ENCODE results near the gene STK11.
A peak's percentile ranks its signal among the peaks of the same experiment; 100 is the strongest.

Gene STK11

DNA sequence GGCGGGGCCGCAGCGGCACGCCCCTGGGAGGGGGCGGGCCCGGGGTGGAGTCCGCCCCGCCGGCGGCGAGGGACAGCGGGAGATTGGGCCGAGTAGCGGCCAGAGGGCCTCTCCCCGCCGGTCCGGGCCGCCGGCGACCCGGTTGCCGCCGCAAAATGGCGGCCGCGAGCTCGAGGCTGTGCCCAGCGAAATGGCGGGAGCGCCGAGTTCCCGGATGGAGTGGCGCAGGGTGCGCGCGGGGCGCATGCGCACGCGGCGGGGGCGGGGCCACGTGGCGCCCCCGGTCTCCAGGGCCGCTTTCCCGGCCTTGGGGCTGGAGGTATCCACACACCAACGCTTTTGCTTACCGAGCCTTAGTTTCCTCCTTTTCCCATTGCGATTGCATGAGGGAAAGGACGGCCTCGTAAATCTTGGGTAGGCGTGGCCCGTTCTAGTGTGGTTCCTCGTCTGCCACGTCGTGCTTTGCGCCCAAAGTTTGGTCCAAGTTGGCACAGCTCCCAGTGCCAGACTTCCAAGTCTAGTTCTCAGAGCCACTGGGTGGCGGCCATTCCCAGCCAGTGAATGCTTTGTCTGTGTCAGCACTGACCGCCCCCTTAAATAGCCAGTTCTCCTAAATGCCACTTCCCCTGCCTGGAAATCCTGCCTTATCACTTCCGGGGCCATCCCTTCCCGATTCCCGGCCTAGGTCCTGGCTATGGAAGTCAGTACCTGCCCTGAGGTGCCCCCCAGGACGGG, 64.1 kb downstream of the STK11 start:
- peak; percentile 71 for TF ChIP-seq EGR1 (IDR thresholded peaks at IDR 0.05)
- no peak for TF ChIP-seq FOXM1 (IDR thresholded peaks at IDR 0.05; ENCODE audit: borderline replicate concordance, low read depth)
- TF ChIP-seq YY1 (IDR thresholded peaks at IDR 0.05; ENCODE audit: low read depth) = peak; percentile 97
- TF ChIP-seq, protein P1, sequence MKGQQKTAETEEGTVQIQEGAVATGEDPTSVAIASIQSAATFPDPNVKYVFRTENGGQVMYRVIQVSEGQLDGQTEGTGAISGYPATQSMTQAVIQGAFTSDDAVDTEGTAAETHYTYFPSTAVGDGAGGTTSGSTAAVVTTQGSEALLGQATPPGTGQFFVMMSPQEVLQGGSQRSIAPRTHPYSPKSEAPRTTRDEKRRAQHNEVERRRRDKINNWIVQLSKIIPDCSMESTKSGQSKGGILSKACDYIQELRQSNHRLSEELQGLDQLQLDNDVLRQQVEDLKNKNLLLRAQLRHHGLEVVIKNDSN (IDR thresholded peaks at IDR 0.05) = peak; percentile 87
- TF ChIP-seq TAF1 (IDR thresholded peaks at IDR 0.05; ENCODE audit: low read depth) = peak; percentile 6; the same call in 1 of the 2 replicates
- no peak; the same call in 1 of the 2 replicates for TF ChIP-seq TCF12 (IDR thresholded peaks at IDR 0.05; ENCODE audit: low read depth)
- TF ChIP-seq TEAD4 (IDR thresholded peaks at IDR 0.05) = peak; percentile 78
- TF ChIP-seq NFIC (IDR thresholded peaks at IDR 0.05) = peak; percentile 71
- 0 out of 2 replicates have a peak, but pooled peaks have one; percentile 9 for TF ChIP-seq EP300 (IDR thresholded peaks at IDR 0.05; ENCODE audit: borderline replicate concordance)
- TF ChIP-seq RAD21 (IDR thresholded peaks at IDR 0.05; ENCODE audit: low read depth) = peak; percentile 15; the same call in 1 of the 2 replicates
- TF ChIP-seq, protein P2, sequence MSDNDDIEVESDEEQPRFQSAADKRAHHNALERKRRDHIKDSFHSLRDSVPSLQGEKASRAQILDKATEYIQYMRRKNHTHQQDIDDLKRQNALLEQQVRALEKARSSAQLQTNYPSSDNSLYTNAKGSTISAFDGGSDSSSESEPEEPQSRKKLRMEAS (IDR thresholded peaks at IDR 0.05) = peak; percentile 89
- no peak; the same call in 1 of the 2 replicates for TF ChIP-seq CREB1 (IDR thresholded peaks at IDR 0.05; ENCODE audit: low read depth)

DNA sequence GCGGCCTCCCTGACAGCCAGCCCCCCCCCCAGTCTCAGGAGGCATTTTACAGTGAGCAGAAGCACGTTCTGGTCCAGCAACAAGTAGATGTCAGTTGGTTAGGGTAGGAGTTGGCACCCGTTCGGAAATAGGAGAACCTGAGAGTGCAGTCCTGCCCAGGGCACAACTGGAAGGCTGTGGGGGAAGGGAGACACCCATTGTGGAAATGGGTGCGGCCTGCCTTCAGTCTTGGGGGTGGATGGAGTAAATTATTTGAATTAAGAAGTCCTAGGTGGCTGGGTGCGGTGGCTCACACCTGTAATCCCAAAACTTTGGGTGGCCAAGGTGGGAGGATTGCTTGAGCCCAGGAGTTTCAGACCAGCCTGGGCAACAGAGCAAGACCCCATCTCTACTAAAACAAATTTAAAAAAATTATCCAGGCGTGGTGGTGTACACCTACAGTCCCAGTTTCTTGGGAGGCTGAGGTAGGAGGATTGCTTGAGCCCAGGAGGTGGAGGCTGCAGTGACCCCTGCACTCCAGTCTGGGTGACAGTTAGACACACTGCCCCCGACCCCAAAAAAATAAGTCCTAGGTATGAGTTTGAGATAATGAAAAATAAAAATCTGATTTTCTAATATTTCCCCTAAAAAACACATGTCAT, 64.8 kb downstream of the STK11 start:
- TF ChIP-seq ZBTB7A (IDR thresholded peaks at IDR 0.05; ENCODE audit: low read depth) = 0 out of 2 replicates have a peak, but pooled peaks have one; percentile 19
- TF ChIP-seq, protein P1 (IDR thresholded peaks at IDR 0.05) = peak; percentile 15; the same call in 1 of the 2 replicates
- TF ChIP-seq FOXM1 (IDR thresholded peaks at IDR 0.05; ENCODE audit: borderline replicate concordance, low read depth) = no peak
- peak; percentile 64; the same call in 1 of the 2 replicates for TF ChIP-seq TCF12 (IDR thresholded peaks at IDR 0.05; ENCODE audit: low read depth)
- TF ChIP-seq NFIC (IDR thresholded peaks at IDR 0.05) = 0 out of 2 replicates have a peak, but pooled peaks have one; percentile 4

DNA sequence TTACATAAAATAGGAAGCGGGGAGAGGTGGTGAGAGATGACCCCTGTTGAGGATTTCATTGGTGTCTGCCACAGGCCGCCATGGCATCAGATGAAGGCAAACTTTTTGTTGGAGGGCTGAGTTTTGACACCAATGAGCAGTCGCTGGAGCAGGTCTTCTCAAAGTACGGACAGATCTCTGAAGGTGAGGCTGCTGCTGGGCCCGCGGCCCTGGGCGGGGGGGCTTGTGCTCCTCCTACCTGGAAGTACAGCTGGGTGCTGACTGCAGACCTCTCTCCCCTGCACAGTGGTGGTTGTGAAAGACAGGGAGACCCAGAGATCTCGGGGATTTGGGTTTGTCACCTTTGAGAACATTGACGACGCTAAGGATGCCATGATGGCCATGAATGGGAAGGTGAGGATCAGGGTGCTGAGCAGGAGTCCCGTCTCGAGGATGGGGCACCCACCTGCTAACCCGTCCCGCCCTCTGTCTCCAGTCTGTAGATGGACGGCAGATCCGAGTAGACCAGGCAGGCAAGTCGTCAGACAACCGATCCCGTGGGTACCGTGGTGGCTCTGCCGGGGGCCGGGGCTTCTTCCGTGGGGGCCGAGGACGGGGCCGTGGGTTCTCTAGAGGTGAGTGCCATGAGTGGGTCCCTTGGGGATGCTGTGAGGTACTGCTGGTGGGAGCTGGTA, 65.4 kb downstream of the STK11 start:
- no peak for TF ChIP-seq NFIC (IDR thresholded peaks at IDR 0.05)
- TF ChIP-seq CEBPB (IDR thresholded peaks at IDR 0.05) = no peak
- TF ChIP-seq EGR1 (IDR thresholded peaks at IDR 0.05) = no peak
- no peak for TF ChIP-seq FOXM1 (IDR thresholded peaks at IDR 0.05; ENCODE audit: borderline replicate concordance, low read depth)
- TF ChIP-seq CREB1 (IDR thresholded peaks at IDR 0.05; ENCODE audit: low read depth) = no peak
- TF ChIP-seq, protein P2 (IDR thresholded peaks at IDR 0.05) = no peak

DNA sequence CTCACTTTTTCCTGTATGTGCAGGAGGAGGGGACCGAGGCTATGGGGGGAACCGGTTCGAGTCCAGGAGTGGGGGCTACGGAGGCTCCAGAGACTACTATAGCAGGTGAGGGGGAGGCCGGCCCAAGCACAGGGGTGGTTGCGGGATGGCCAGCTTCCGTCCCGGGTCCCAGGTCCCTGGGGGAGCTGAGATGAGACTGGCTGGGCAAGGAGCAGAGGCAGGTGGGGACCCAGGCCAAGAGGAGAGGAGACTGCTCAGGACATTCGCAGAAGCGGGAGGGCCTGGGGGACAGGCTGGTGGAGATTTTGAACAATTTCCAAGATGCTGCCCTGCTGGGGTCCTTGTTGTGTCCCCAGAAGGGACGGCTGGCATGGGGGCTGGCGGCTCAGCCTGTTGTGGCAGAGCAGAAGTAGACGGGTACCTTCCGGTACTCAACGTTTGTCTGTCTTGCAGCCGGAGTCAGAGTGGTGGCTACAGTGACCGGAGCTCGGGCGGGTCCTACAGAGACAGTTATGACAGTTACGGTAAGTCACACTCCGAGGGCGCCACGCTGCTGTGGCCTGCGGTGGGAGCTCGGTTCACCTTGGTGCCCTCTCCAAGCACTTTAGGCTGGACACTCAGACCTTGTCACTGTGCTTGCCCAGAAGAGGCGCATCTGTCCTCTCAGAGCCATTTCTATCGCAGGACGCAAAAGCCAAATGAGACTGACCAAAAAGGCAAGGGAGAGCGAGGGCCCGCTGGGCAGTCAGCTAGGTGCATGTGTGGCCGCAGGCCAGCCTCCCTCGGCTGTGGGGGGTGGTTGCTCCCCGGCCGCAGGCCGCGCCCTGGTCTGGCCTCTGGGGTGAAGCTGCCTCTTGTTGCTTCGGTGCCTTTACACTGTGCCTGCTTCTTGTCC, 66.2 kb downstream of the STK11 start:
- TF ChIP-seq CREB1 (IDR thresholded peaks at IDR 0.05; ENCODE audit: low read depth) = no peak
- no peak for TF ChIP-seq RAD21 (IDR thresholded peaks at IDR 0.05; ENCODE audit: low read depth)

DNA sequence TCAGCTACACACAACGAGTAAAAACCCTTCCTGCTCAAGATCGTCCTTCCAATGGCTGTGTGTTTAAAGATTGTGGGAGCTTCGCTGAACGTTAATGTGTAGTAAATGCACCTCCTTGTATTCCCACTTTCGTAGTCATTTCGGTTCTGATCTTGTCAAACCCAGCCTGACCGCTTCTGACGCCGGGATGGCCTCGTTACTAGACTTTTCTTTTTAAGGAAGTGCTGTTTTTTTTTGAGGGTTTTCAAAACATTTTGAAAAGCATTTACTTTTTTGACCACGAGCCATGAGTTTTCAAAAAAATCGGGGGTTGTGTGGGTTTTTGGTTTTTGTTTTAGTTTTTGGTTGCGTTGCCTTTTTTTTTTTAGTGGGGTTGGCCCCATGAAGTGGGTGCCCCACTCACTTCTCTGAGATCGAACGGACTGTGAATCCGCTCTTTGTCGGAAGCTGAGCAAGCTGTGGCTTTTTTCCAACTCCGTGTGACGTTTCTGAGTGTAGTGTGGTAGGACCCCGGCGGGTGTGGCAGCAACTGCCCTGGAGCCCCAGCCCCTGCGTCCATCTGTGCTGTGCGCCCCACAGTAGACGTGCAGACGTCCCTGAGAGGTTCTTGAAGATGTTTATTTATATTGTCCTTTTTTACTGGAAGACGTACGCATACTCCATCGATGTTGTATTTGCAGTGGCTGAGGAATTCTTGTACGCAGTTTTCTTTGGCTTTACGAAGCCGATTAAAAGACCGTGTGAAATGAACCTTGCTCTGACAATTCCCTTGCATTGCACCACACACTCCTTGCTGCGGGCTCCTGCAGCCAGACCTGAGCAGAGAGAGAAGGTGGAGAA, 67.1 kb downstream of the STK11 start:
- TF ChIP-seq, protein P1 (IDR thresholded peaks at IDR 0.05) = no peak
- TF ChIP-seq RAD21 (IDR thresholded peaks at IDR 0.05; ENCODE audit: low read depth) (no peak), CEBPB (IDR thresholded peaks at IDR 0.05) (no peak), YY1 (IDR thresholded peaks at IDR 0.05; ENCODE audit: low read depth) (no peak), ZBTB7A (IDR thresholded peaks at IDR 0.05; ENCODE audit: low read depth) (no peak), EP300 (IDR thresholded peaks at IDR 0.05; ENCODE audit: borderline replicate concordance) (no peak), TAF1 (IDR thresholded peaks at IDR 0.05; ENCODE audit: low read depth) (no peak), NFIC (IDR thresholded peaks at IDR 0.05) (no peak), TCF12 (IDR thresholded peaks at IDR 0.05; ENCODE audit: low read depth) (no peak), FOXM1 (IDR thresholded peaks at IDR 0.05; ENCODE audit: borderline replicate concordance, low read depth) (no peak), EGR1 (IDR thresholded peaks at IDR 0.05) (no peak), CREB1 (IDR thresholded peaks at IDR 0.05; ENCODE audit: low read depth) (no peak), TEAD4 (IDR thresholded peaks at IDR 0.05) (no peak)
- TF ChIP-seq, protein P3, sequence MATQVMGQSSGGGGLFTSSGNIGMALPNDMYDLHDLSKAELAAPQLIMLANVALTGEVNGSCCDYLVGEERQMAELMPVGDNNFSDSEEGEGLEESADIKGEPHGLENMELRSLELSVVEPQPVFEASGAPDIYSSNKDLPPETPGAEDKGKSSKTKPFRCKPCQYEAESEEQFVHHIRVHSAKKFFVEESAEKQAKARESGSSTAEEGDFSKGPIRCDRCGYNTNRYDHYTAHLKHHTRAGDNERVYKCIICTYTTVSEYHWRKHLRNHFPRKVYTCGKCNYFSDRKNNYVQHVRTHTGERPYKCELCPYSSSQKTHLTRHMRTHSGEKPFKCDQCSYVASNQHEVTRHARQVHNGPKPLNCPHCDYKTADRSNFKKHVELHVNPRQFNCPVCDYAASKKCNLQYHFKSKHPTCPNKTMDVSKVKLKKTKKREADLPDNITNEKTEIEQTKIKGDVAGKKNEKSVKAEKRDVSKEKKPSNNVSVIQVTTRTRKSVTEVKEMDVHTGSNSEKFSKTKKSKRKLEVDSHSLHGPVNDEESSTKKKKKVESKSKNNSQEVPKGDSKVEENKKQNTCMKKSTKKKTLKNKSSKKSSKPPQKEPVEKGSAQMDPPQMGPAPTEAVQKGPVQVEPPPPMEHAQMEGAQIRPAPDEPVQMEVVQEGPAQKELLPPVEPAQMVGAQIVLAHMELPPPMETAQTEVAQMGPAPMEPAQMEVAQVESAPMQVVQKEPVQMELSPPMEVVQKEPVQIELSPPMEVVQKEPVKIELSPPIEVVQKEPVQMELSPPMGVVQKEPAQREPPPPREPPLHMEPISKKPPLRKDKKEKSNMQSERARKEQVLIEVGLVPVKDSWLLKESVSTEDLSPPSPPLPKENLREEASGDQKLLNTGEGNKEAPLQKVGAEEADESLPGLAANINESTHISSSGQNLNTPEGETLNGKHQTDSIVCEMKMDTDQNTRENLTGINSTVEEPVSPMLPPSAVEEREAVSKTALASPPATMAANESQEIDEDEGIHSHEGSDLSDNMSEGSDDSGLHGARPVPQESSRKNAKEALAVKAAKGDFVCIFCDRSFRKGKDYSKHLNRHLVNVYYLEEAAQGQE (IDR thresholded peaks at IDR 0.05; ENCODE audit: low read depth) = no peak
- TF ChIP-seq, protein P2 (IDR thresholded peaks at IDR 0.05) = no peak

Measured in Ishikawa (cell line).